K562 (cell line): ENCODE measurements around the gene OR10D3. TPM values are rescaled to one million over a fixed set of nuclear protein-coding genes. Genes with fewer than 3 reads are reported as not detected.
A peak's percentile ranks its signal among the peaks of the same experiment; 100 is the strongest.

Experiments used
- ARNT ChIP-seq, 2 experiments: fragments of 450-650 bp; IDR thresholded peaks; 2 replicates each; pipeline ENCODE4 v1.6.1; 2016; ENCODE audit warnings: mild to moderate bottlenecking in 1 of 2
- ATF1 ChIP-seq, 2 experiments: fragments of 450-650 bp in 1 of 2; IDR thresholded peaks; 2 replicates each; pipeline ENCODE4 v1.6.1; 2016; ENCODE audit warnings: missing compliant biosample characterization in 1 of 2, missing genetic modification characterization in 1 of 2
- CREB1 ChIP-seq, 2 experiments: sonication (generic) in 1 of 2; formaldehyde crosslinking in 1 of 2; IDR thresholded peaks; 2 replicates each; pipeline versions ENCODE4 v1.6.1 to v1.8.0; 2012 to 2022; ENCODE audit warnings: inconsistent platforms in 1 of 2, mild to moderate bottlenecking in 1 of 2, missing genetic modification reagents in 1 of 2, moderate library complexity in 1 of 2
- CSDE1 ChIP-seq, 2 experiments: fragments of 450-650 bp; IDR thresholded peaks; 2 replicates each; pipeline ENCODE4 v1.6.1; 2016; ENCODE audit warnings: mild to moderate bottlenecking in 1 of 2
- FOXA1 ChIP-seq: fragments of 450-650 bp; IDR thresholded peaks from 2 replicates; pipeline ENCODE4 v1.6.1; 2016; ENCODE audit warnings: mild to moderate bottlenecking, borderline replicate concordance
- HDAC8 ChIP-seq: fragments of 450-650 bp; IDR thresholded peaks from 2 replicates; pipeline ENCODE4 v1.6.1; 2016; ENCODE audit warnings: mild to moderate bottlenecking, missing genetic modification characterization, moderate library complexity, missing compliant biosample characterization
- LARP7 ChIP-seq: fragments of 450-650 bp; IDR thresholded peaks from 2 replicates; pipeline ENCODE4 v1.6.1; 2016
- NONO ChIP-seq, 2 experiments: fragments of 200-400 bp in 1 of 2; fragments of 450-650 bp in 1 of 2; formaldehyde crosslinking in 1 of 2; IDR thresholded peaks; 2 replicates each; pipeline ENCODE4 v1.6.1; 2017; ENCODE audit warnings: low read depth in 2 of 2, mild to moderate bottlenecking in 2 of 2, moderate library complexity in 2 of 2, low read length in 1 of 2
- NR1H2 ChIP-seq: sonication (generic); formaldehyde crosslinking; IDR thresholded peaks from 2 replicates; pipeline ENCODE4 v1.4.0; 2020; ENCODE audit warnings: mild to moderate bottlenecking, missing genetic modification reagents
- NR4A1 ChIP-seq, 2 experiments: fragments of 250-450 bp in 1 of 2; fragments of 450-650 bp in 1 of 2; sonication (Bioruptor Pico) in 1 of 2; IDR thresholded peaks; 2 replicates each; pipeline versions ENCODE4 v1.4.0 to v1.6.1; 2016 to 2020; ENCODE audit warnings: mild to moderate bottlenecking in 2 of 2, missing compliant biosample characterization in 1 of 2, missing genetic modification characterization in 1 of 2, moderate library complexity in 1 of 2
- RAD21 ChIP-seq, 2 experiments: fragments of 250-450 bp in 1 of 2; fragments of 450-650 bp in 1 of 2; sonication (Bioruptor Pico) in 1 of 2; formaldehyde crosslinking in 1 of 2; IDR thresholded peaks in 1 of 2; conservative IDR thresholded peaks in 1 of 2; 2 replicates each; pipeline versions ENCODE4 v1.4.0 to v1.8.0; 2020 to 2022; ENCODE audit warnings: mild to moderate bottlenecking in 2 of 2, moderate library complexity in 1 of 2
- RBM15 ChIP-seq: fragments of 200-400 bp; formaldehyde crosslinking; IDR thresholded peaks from 2 replicates; pipeline ENCODE4 v1.6.1; 2018; ENCODE audit warnings: mild to moderate bottlenecking, low read length, moderate library complexity; ENCODE audit not compliant: insufficient read depth
- SIX5 ChIP-seq, 2 experiments: IDR thresholded peaks; 2 replicates each; pipeline ENCODE4 v1.6.1; 2011; ENCODE audit warnings: low read length in 2 of 2, borderline replicate concordance in 1 of 2, low read depth in 1 of 2, mild to moderate bottlenecking in 1 of 2, moderate library complexity in 1 of 2; ENCODE audit not compliant: insufficient read depth in 1 of 2
- ZNF143 ChIP-seq: sonication (generic); formaldehyde crosslinking; IDR thresholded peaks from 2 replicates; pipeline ENCODE4 v1.9.0; 2022; ENCODE audit warnings: mild to moderate bottlenecking, missing genetic modification reagents
- ZNF253 ChIP-seq: fragments of 250-450 bp; sonication (Bioruptor Pico); conservative IDR thresholded peaks from 2 replicates; pipeline ENCODE4 v1.6.1; 2021; ENCODE audit warnings: mild to moderate bottlenecking
- ZNF699 ChIP-seq: fragments of 250-450 bp; sonication (Bioruptor Pico); IDR thresholded peaks from 2 replicates; pipeline ENCODE4 v1.8.0; 2021; ENCODE audit warnings: mild to moderate bottlenecking, moderate library complexity; ENCODE audit not compliant: insufficient replicate concordance
- polyA plus RNA-seq, 8 experiments: library from polyadenylated mRNA; depleted of rRNA in 4 of 8; stranded (reverse) in 5 of 8; unstranded in 3 of 8; fragments of >200 nt; fragmentation: Nextera tagmentation in 2 of 8; fragmentation: Illumina TruSeq in 1 of 8; extraction: Ambion mirVana in 2 of 8; extraction: Trizol in 1 of 8; gene quantifications; 2 replicates each; pipeline versions ENCODE4 v1.2.1 to v1.2.3, GENCODE V29; 2011 to 2014; ENCODE audit warnings: inconsistent platforms in 1 of 8, missing spikeins in 1 of 8
- total RNA-seq, 7 experiments: library from RNA; depleted of rRNA in 6 of 7; stranded (reverse); fragments of >200 nt in 6 of 7; fragmentation: Illumina TruSeq in 2 of 7; extraction: Trizol in 2 of 7; gene quantifications; 2 replicates each; pipeline versions ENCODE4 v1.2.1 to v1.2.3, GENCODE V29; 2011 to 2021; ENCODE audit warnings: low replicate concordance in 1 of 7
- TF ChIP-seq, protein P1 (sequence below): fragments of 250-450 bp; sonication (Bioruptor Pico); IDR thresholded peaks from 2 replicates; pipeline ENCODE4 v1.4.0; 2020
- TF ChIP-seq, protein P2 (sequence below): fragments of 450-650 bp; IDR thresholded peaks from 2 replicates; pipeline ENCODE4 v1.7.0; 2016; ENCODE audit warnings: borderline replicate concordance

OR10D3 gene
- total and polyA plus RNA-seq, 9 of the 15 experiments (the other 6 are each of a cell fraction or from before 2014, with no cell fraction given), result 0.07 to 2.9 (median 0.80) TPM; not detected in 1

- TF ChIP-seq, protein P1, sequence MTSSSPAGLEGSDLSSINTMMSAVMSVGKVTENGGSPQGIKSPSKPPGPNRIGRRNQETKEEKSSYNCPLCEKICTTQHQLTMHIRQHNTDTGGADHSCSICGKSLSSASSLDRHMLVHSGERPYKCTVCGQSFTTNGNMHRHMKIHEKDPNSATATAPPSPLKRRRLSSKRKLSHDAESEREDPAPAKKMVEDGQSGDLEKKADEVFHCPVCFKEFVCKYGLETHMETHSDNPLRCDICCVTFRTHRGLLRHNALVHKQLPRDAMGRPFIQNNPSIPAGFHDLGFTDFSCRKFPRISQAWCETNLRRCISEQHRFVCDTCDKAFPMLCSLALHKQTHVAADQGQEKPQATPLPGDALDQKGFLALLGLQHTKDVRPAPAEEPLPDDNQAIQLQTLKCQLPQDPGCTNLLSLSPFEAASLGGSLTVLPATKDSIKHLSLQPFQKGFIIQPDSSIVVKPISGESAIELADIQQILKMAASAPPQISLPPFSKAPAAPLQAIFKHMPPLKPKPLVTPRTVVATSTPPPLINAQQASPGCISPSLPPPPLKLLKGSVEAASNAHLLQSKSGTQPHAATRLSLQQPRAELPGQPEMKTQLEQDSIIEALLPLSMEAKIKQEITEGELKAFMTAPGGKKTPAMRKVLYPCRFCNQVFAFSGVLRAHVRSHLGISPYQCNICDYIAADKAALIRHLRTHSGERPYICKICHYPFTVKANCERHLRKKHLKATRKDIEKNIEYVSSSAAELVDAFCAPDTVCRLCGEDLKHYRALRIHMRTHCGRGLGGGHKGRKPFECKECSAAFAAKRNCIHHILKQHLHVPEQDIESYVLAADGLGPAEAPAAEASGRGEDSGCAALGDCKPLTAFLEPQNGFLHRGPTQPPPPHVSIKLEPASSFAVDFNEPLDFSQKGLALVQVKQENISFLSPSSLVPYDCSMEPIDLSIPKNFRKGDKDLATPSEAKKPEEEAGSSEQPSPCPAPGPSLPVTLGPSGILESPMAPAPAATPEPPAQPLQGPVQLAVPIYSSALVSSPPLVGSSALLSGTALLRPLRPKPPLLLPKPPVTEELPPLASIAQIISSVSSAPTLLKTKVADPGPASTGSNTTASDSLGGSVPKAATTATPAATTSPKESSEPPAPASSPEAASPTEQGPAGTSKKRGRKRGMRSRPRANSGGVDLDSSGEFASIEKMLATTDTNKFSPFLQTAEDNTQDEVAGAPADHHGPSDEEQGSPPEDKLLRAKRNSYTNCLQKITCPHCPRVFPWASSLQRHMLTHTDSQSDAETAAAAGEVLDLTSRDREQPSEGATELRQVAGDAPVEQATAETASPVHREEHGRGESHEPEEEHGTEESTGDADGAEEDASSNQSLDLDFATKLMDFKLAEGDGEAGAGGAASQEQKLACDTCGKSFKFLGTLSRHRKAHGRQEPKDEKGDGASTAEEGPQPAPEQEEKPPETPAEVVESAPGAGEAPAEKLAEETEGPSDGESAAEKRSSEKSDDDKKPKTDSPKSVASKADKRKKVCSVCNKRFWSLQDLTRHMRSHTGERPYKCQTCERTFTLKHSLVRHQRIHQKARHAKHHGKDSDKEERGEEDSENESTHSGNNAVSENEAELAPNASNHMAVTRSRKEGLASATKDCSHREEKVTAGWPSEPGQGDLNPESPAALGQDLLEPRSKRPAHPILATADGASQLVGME (CRISPR knock-in tag), result no peak
- no peak for TF ChIP-seq NR4A1 (CRISPR knock-in tag; IDR thresholded peaks at IDR 0.05)
- 0 out of 2 replicates have a peak, but pooled peaks have one; percentile 47 for TF ChIP-seq NR4A1 (tag; IDR thresholded peaks at IDR 0.05)
- no peak for TF ChIP-seq ZNF143 (CRISPR knock-in tag)
- TF ChIP-seq RBM15, result no peak
- TF ChIP-seq FOXA1, result no peak
- TF ChIP-seq CSDE1 (IDR thresholded peaks at IDR 0.05), result peak in 1 of 2 experiments; percentile 39; a peak in 2 of 4 replicates
- TF ChIP-seq ATF1 (CRISPR knock-in tag; IDR thresholded peaks at IDR 0.05), result no peak
- TF ChIP-seq ATF1 (tag; IDR thresholded peaks at IDR 0.05), result 0 out of 2 replicates have a peak, but pooled peaks have one; percentile 42
- no peak for TF ChIP-seq CREB1 (IDR thresholded peaks at IDR 0.05)
- TF ChIP-seq CREB1 (CRISPR knock-in tag; IDR thresholded peaks at IDR 0.05), result no peak; the same call in 1 of the 2 replicates
- no peak for TF ChIP-seq ZNF253 (CRISPR knock-in tag)
- TF ChIP-seq ARNT (IDR thresholded peaks at IDR 0.05), result 0 out of 4 replicates have a peak, but pooled peaks of 1 of the 2 experiments have one; percentile 28
- TF ChIP-seq, protein P2, sequence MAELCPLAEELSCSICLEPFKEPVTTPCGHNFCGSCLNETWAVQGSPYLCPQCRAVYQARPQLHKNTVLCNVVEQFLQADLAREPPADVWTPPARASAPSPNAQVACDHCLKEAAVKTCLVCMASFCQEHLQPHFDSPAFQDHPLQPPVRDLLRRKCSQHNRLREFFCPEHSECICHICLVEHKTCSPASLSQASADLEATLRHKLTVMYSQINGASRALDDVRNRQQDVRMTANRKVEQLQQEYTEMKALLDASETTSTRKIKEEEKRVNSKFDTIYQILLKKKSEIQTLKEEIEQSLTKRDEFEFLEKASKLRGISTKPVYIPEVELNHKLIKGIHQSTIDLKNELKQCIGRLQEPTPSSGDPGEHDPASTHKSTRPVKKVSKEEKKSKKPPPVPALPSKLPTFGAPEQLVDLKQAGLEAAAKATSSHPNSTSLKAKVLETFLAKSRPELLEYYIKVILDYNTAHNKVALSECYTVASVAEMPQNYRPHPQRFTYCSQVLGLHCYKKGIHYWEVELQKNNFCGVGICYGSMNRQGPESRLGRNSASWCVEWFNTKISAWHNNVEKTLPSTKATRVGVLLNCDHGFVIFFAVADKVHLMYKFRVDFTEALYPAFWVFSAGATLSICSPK, result no peak
- no peak for TF ChIP-seq NR1H2 (CRISPR knock-in tag)
- peak in 1 of 2 experiments; percentile 95; a peak in 1 of 4 replicates for TF ChIP-seq NONO (IDR thresholded peaks at IDR 0.05; ENCODE audit: low read depth in 2 of 2, low read length in 1 of 2)
- no peak for TF ChIP-seq LARP7
- TF ChIP-seq RAD21 (CRISPR knock-in tag; conservative IDR thresholded peaks at IDR 0.05 in 1 of 2, IDR thresholded peaks at IDR 0.05 in 1 of 2), result peak in 1 of 2 experiments; percentile 26; a peak in 2 of 4 replicates
- TF ChIP-seq HDAC8, result no peak
- no peak for TF ChIP-seq ZNF699 (CRISPR knock-in tag)
- no peak for TF ChIP-seq SIX5 (IDR thresholded peaks at IDR 0.05; ENCODE audit: borderline replicate concordance in 1 of 2, insufficient read depth in 1 of 2, low read depth in 1 of 2, low read length in 2 of 2)
Observed at GRCh38 chr11:124170801-124171586, 12.2 kb upstream of the OR10D3 start (continued).
